Glutamatergic neuron (in vitro differentiated cells): ENCODE data around the gene VPS26C. TPM values are rescaled to one million over a fixed set of nuclear protein-coding genes. Genes with fewer than 3 reads are reported as not detected.

Experiments
- DNase-seq: peaks from one replicate; pipeline ENCODE4 v3.0.0; 2022
- H3K27ac Mint-ChIP-seq: one replicate; pipeline ENCODE4 v1.8.0; 2020; ENCODE audit warnings: mild to moderate bottlenecking, mixed read lengths, inconsistent platforms; ENCODE audit not compliant: unreplicated experiment
- H3K27me3 Mint-ChIP-seq: one replicate; pipeline ENCODE4 v1.8.0; 2020; ENCODE audit warnings: mild to moderate bottlenecking, moderate library complexity, mixed read lengths, inconsistent platforms; ENCODE audit not compliant: unreplicated experiment
- H3K36me3 Mint-ChIP-seq: one replicate; pipeline ENCODE4 v1.8.0; 2020; ENCODE audit warnings: mild to moderate bottlenecking, mixed read lengths, inconsistent platforms; ENCODE audit not compliant: unreplicated experiment
- H3K4me1 Mint-ChIP-seq: one replicate; pipeline ENCODE4 v1.8.0; 2020; ENCODE audit warnings: mild to moderate bottlenecking, low read depth, mixed read lengths, inconsistent platforms; ENCODE audit not compliant: unreplicated experiment
- H3K4me3 Mint-ChIP-seq: one replicate; pipeline ENCODE4 v1.8.0; 2020; ENCODE audit warnings: mild to moderate bottlenecking, mixed read lengths, inconsistent platforms; ENCODE audit not compliant: unreplicated experiment
- H3K9me3 Mint-ChIP-seq: one replicate; pipeline ENCODE4 v1.8.0; 2020; ENCODE audit warnings: mild to moderate bottlenecking, moderate library complexity, mixed read lengths, inconsistent platforms; ENCODE audit not compliant: unreplicated experiment
- total RNA-seq: library from RNA; stranded (reverse); fragmentation: NEBNext Ultra II Directional; extraction: Animal tissue kit (Norgen Biotek cat#: 25700); gene quantifications from one replicate; pipeline ENCODE4 v1.2.1, GENCODE V29; 2021; ENCODE audit not compliant: unreplicated experiment
- TF ChIP-seq, protein P1 (sequence below): fragments of 200-600 bp; sonication (generic); IDR thresholded peaks from one replicate; pipeline ENCODE4 v1.5.0; 2021; ENCODE audit not compliant: partially characterized antibody, unreplicated experiment

VPS26C gene
- total RNA-seq, 1 donor from 2014 or later, result 60.3 TPM

DNA sequence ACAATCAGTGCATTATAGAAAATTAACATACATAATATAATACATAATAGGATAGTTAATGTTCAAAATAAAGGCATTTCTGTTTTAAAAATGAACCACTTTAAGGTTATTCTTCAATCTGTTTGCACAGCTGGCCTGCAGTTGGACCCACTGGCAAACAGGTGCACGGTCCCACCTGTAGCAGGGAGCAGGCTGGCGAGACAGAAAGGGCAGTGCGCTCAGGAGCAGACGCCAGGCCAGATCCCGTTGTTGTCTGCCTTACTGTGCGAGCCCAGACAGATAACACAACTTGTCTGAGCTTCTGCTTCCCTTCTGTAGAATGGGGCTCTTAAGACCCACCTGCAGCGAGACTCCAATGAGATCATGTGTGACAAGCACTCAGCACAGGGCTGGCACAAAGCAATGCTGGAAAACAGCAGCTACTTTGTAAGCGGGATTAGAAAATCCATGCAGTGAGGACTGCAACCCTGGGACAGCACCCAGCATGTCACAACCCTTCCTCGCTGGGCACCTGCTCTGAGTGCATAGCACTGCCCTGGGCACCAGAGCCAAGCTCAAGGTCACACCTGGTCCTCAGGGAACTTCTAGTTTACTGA, 33.5 kb downstream of the VPS26C start:
- no peaks in the 10 kb centered on the region for H3K4me1 Mint-ChIP-seq
- DNase-seq, result no peak
- H3K36me3 Mint-ChIP-seq, result no peaks in the 10 kb centered on the region
- TF ChIP-seq, protein P1, sequence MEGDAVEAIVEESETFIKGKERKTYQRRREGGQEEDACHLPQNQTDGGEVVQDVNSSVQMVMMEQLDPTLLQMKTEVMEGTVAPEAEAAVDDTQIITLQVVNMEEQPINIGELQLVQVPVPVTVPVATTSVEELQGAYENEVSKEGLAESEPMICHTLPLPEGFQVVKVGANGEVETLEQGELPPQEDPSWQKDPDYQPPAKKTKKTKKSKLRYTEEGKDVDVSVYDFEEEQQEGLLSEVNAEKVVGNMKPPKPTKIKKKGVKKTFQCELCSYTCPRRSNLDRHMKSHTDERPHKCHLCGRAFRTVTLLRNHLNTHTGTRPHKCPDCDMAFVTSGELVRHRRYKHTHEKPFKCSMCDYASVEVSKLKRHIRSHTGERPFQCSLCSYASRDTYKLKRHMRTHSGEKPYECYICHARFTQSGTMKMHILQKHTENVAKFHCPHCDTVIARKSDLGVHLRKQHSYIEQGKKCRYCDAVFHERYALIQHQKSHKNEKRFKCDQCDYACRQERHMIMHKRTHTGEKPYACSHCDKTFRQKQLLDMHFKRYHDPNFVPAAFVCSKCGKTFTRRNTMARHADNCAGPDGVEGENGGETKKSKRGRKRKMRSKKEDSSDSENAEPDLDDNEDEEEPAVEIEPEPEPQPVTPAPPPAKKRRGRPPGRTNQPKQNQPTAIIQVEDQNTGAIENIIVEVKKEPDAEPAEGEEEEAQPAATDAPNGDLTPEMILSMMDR, result no peak
- H3K27ac Mint-ChIP-seq, result no peak overlapping the region
- H3K9me3 Mint-ChIP-seq, result peaks cover 2% of the 10 kb centered on the region
- H3K27me3 Mint-ChIP-seq, result no peaks in the 10 kb centered on the region
- H3K4me3 Mint-ChIP-seq, result no peak overlapping the region

DNA sequence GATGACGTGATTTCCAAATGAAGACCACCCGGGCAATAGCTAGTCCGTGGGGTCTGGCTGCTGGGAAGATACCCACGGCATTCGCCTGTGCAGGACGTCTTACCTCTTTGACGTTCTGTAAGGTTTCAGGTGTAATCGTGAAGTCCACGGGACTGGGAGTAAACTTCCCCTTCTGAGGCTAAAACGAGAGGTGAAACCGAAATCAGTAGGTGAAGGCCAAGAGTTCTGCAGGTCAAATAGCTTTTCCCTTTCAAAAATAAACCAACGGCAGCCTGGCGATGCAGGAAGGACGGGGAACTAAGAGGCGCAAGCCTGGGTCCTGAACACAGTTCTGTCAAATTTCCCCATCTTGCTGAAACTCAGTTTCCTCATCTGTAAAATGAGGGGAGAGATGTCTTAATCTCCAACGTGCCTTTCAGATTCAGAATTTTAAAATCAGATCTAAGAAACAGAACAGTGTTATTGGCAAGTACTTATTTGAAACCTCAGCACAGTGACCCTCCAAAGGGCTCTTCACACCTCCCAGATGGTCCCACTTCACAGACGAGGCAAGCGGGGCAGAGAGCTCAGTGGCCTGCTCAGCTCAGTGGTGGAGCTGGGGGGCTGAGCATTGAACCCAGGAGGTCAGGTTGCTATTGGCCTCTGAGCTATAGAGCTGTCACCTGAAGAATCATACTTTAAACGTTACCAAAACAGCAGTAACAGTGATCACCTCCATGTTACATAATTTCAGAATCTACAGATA, 34.7 kb downstream of the VPS26C start:
- no peaks in the 10 kb centered on the region for H3K36me3 Mint-ChIP-seq
- TF ChIP-seq, protein P1, result no peak
- peaks cover 2% of the 10 kb centered on the region for H3K9me3 Mint-ChIP-seq
- no peak overlapping the region for H3K27ac Mint-ChIP-seq
- no peaks in the 10 kb centered on the region for H3K27me3 Mint-ChIP-seq
- no peak for DNase-seq
- H3K4me1 Mint-ChIP-seq, result no peaks in the 10 kb centered on the region
- no peak overlapping the region for H3K4me3 Mint-ChIP-seq

DNA sequence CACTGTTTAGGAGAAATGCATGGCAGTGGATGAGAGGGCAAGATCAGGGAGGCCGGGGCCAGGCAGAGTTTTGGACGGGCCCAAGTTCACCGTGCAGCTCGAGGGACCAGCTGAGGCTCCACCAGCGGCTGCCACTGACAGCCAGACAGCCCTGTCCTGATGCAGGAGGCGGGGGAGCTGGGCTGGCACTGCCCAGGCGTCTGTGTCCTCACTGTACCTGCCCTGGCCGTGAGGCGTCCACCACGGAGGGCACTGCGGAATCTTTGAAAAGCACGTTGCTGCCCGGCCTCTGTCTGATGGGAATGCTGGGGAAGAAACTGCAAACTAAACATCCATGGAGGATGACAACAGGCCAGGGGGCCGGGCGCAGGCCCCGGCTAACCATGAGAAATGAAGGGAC, 35.5 kb downstream of the VPS26C start:
- H3K9me3 Mint-ChIP-seq, result peaks cover 2% of the 10 kb centered on the region
- no peak overlapping the region for H3K27ac Mint-ChIP-seq

DNA sequence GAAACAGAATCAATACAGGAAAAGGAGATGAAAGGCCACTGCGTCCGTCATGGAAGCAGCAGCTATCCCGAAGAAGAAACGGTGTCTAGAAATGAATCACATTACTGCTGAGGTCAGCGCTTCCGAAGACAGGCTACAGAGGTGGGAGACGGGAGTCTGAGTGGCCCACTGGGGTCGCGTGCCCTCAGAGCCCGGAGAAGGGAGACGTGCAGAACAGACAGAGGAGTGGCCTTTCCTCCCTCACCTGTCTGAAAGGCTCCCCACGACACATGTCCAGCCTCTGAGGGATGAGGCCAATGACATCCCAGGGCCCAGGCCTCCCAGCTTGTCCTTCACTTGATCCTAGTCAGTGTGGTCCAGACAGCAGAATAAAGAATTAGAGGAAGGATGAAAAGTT, 35.9 kb downstream of the VPS26C start:
- no peak for DNase-seq
- TF ChIP-seq, protein P1, result no peak

More for the DNA sequence above, 35.5 kb downstream of the VPS26C start:
- no peaks in the 10 kb centered on the region for H3K36me3 Mint-ChIP-seq
- TF ChIP-seq, protein P1, result no peak
- H3K4me3 Mint-ChIP-seq, result no peak overlapping the region
- H3K27me3 Mint-ChIP-seq, result no peaks in the 10 kb centered on the region
- no peak for DNase-seq
- no peaks in the 10 kb centered on the region for H3K4me1 Mint-ChIP-seq

DNA sequence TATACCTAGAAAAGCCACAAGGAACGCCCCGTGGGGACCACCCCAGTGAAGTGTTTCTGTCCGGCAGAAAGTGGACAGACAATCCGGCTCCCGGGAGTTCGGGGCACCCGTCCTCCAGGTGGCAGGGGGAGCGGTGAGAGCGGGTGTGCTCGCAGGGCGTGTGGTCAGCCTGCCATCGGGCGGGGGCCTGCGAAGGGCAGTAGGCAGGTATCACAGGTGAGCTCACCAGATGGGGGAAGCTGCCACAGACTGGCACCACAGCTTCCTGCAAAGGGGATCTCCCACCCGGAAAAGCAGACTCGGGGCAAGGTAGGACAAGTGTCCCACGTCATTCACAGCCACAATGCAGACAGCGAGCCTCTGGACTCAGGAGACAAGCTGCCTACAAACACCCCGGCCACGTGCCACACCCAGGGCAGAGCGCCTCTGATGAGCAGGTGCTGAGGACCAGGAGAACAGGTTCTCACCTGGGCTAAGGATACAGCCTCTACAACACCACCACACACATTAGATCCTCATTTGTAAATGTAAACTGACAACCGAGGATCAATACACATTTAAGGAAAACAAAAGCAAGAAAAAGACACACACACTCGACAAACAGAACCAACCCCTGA, 36.4 kb downstream of the VPS26C start:
- Mint-ChIP-seq H3K27me3 (no peaks in the 10 kb centered on the region), H3K27ac (no peak overlapping the region), H3K36me3 (no peaks in the 10 kb centered on the region), H3K4me1 (no peaks in the 10 kb centered on the region), H3K9me3 (peaks cover 2% of the 10 kb centered on the region), H3K4me3 (no peak overlapping the region)
- TF ChIP-seq, protein P1, result no peak
- no peak for DNase-seq

More for the DNA sequence above, 35.9 kb downstream of the VPS26C start:
- Mint-ChIP-seq H3K4me3 (no peak overlapping the region), H3K9me3 (peaks cover 2% of the 10 kb centered on the region), H3K4me1 (no peaks in the 10 kb centered on the region), H3K27me3 (no peaks in the 10 kb centered on the region), H3K36me3 (no peaks in the 10 kb centered on the region), H3K27ac (no peak overlapping the region)
